Erythroblast (primary cell): ENCODE results near the gene CCDC137.

Experiments
- DNase-seq, 2 experiments: peaks; one replicate each; lab custom pipeline; 2025; lab: John Stamatoyannopoulos, UW
- GATA1 ChIP-seq: IDR thresholded peaks from 2 replicates; pipeline ENCODE4 v1.6.1; 2011; ENCODE audit warnings: low read depth, mild to moderate bottlenecking, control low read depth, low read length, moderate library complexity
- POLR2A ChIP-seq: IDR thresholded peaks from 2 replicates; pipeline ENCODE4 v1.6.1; 2011; ENCODE audit warnings: mild to moderate bottlenecking, low read length

CCDC137 gene

GRCh38 chr17:81644496-81644895 lies 22.0 kb upstream of the CCDC137 start:
- DNase-seq = no peak
- TF ChIP-seq POLR2A (no peak), GATA1 (no peak)

DNA sequence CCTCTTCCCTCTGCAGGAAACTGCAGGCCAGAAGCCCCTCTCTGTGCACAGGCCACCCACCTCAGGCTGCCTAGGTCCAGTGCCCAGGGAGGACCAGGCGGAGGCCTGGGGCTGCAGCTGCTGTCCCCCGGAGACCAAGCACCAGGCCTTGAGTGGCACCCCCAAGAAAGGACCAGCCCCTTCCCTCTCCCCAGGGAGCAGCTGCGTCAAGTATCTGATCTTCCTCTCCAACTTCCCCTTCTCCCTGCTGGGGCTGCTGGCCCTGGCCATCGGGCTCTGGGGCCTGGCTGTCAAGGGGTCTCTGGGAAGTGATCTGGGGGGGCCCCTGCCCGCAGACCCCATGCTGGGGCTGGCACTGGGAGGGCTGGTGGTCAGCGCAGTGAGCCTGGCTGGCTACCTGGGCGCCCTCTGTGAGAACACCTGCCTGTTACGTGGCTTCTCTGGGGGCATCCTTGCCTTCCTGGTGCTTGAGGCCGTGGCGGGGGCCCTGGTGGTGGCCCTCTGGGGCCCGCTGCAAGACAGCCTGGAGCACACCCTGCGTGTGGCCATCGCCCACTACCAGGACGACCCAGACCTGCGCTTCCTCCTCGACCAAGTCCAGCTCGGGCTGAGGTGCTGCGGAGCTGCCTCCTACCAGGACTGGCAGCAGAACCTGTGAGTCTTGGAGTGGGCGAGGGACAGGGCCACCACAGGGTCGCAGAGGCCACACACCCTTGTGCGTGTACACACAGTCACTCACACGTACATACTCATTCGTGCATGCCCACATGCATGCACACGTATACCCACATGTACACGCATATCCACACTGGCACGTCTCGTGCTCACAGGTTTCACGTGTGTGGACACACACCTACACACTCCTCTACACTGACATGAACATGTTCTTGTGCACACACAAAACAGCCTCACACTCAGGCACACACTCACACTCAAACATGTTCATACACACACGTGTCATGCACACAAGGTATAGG lies 21.3 kb upstream of the CCDC137 start:
- DNase-seq = peak in 1 of 2 experiments; percentile 15
- no peak for TF ChIP-seq GATA1
- no peak for TF ChIP-seq POLR2A

DNA sequence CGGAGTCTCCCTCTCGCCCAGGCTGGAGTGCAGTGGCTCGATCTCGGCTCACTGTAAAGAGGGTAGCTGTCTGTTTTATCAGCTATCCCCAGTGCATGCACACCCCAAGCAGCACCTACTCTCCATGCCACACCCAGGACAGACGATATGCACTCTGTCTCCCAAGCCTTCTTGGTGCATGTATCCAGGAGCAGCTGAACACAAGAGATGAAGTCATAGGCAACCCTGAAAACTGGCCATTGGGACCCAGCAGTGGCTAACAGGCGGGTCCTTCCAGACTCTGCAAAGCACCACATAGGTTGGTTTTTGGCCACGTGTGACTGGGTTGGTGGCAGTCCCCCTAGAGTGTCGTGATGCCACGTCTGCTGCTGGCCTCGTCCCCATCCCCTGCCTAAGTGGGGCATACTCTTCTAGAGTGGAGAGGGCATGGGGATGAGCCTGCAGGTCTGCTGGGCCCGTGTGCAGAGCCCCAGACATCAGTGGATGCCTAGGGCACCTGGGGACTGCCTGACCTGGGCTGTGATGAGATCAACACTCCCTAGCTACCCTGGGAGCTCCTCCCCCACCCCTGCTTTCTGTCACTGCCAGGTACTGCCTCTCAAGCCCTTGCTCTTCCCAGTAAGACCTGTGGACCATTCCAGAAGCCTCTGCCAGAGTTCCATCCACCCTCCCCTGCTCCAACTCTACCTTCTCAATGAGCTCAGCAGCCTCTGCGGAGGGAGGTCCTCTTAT lies 19.5 kb upstream of the CCDC137 start:
- DNase-seq = peak; percentile 80 to 91
- peak; percentile 53 for TF ChIP-seq POLR2A
- no peak for TF ChIP-seq GATA1

DNA sequence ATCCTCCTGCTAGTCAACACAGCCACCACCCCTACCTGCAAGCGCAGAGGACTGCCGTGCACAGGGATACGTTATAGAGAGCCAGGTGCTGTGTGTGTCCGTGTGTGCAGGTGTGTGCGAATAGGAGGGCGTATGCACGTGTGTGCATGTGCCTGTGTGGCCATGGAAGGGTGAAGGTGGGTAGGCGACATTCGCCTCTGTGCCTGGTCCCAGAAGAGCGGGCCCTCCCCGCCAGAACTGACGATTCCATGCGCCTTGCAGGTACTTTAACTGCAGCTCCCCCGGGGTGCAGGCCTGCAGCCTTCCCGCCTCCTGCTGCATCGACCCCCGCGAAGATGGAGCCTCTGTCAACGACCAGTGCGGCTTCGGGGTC lies 18.9 kb upstream of the CCDC137 start:
- DNase-seq = no peak
- TF ChIP-seq GATA1 (no peak), POLR2A (no peak)

DNA sequence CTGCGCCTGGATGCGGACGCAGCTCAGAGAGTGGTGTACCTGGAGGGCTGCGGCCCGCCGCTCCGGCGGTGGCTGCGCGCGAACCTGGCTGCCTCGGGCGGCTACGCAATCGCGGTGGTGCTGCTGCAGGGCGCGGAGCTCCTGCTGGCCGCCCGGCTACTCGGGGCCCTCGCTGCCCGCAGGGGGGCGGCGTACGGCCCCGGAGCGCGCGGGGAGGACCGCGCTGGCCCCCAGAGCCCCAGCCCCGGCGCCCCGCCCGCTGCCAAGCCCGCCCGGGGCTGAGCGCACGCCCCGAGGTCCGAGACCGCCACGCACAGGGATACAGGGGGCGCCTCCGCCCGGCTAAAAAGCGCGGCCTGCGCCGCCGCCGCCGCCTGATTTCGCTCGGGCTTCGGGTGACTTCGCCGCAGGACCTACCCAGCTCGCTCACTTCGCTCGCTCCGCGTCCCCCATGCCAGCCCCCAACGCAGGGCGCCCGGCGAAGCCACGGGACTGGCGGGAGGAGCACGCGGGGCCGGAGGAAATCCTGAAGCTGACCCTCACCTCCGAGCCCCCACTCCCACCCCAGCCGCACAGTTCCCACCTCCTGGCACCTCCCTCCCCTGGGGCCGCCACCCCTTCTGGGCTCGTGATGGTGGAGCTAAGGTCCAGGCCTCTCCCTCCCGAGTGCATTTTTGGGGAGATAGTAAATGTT lies 18.4 kb upstream of the CCDC137 start:
- peak; percentile 30 to 34 for DNase-seq

GRCh38 chr17:81648707-81649085 lies 17.8 kb upstream of the CCDC137 start:
- no peak for TF ChIP-seq GATA1
- TF ChIP-seq POLR2A = no peak
- peak; percentile 17 to 25 for DNase-seq

More for the DNA sequence above, 18.4 kb upstream of the CCDC137 start:
- no peak for TF ChIP-seq POLR2A
- TF ChIP-seq GATA1 = no peak

- DNase-seq = no peak
- TF ChIP-seq GATA1 = no peak
- no peak for TF ChIP-seq POLR2A
These were observed 15.6 kb upstream of the CCDC137 start for GRCh38 chr17:81650951-81651350.

GRCh38 chr17:81651692-81652091 lies 14.8 kb upstream of the CCDC137 start:
- DNase-seq = peak; percentile 66 to 67

DNA sequence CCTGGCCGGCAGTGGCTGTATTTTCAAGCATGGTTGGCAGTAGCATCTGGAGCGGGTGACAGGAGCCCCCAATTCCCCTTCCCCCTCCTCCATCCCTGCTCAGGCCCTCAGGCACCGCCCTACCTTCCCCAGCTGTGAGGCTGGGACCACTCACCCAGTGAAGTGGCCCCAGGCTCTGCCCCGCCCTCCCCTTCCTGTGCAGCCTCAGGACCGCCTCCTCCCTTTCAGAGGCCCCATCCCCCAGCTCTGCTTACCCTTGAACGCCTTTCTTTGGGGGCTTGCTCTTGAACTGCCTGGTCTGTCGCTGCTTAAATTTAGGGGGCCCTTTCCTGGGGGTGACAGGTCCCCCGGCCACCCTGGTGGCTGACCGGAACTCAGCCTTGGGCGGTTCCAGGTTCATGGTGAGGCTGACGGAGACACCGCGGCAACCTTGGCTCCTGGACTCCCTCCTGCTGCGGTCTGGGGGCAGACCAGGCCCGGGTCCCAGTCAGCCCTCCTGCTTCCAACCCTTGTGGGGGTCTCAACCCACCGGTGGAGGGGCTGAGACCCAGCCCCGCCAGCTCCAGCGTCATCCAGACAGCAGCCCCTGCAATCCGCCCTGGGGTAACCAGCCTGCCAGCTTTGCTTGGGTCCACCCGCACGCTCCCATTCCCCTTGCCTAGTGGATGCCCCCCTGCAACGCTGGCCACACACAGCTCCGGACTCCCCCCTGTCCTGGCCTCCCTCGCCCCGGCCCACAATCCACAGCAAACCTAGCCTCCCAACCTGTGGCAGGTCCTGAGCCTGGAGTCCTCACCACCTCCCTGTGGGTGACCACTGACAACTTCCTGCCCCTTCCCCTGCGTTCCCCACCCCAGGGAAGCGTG lies 13.4 kb upstream of the CCDC137 start:
- peak; percentile 19 to 35 for DNase-seq
- no peak for TF ChIP-seq POLR2A

More at GRCh38 chr17:81651692-81652091, 14.8 kb upstream of the CCDC137 start:
- TF ChIP-seq POLR2A (no peak), GATA1 (no peak)

DNA sequence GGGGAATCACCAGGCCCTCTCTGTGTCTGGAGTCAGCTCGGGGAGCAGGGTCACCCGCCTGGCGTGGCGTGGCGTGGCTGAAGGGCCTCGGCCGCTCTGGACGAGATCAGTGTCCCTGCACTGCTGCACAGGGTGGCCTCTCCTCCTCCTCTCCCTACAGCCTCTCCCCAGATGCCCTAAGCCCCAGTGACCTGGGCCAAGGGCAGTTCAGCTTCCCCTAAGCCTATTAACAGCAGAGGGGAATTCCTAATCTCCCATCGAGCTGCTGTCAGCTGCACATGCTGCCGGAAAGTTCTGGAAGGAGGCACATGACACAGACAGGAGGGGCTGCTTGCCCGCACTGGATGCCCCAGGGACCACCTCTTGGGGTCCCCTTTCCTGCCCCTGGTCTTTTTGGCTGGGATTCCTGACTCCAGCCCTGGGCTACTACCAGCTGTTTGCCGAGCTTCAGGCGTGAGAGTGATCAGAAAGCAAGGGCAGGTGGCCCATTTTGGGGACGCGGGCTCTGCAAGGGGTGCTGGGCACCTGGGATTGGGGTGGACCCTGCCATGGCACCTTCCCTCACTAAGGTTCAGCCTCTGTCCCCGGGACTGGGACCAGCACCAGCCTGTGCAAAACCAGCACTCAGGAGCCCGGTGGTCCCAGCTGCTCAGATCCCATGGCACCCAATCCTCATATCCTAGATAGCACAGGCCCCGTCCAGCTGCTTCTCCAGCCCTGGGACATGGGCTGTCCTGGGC lies 11.0 kb upstream of the CCDC137 start:
- no peak for TF ChIP-seq GATA1
- TF ChIP-seq POLR2A = no peak
- DNase-seq = no peak

DNA sequence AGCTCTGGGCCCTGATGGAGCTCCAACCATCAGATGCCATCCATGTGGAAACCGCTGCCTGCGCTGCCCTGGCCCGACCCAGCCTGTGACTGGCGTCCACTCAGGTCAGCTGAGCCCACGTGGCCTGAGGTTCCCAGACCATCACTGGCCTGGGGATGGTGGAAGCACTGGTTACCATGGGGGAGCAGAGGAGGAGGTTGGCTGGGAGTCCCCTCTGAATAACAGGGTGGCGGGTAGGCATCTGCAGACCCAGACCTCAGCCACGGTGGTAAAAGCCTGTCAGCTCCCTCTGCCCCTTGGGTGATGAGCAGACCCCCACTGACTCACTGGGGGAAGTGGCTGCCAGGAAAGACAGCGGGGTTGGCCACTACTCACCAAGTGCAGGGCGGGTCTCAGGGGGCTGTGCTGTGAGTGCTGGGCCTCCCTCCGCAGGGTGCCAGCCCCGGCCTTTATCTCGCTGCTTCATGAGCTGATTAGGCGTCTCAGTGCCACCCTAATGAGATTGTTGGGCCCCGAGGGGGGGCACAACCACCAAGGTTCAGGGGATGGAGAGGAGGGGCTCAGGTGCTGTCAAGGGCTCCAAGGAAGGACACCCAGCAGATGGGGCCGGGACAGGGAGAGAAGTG lies 10.3 kb upstream of the CCDC137 start, which contains the start of gene PDE6G:
TSS of gene PDE6G (minus strand) at position 425 of the 626 bp plus-strand sequence. CDS start 3,237 bp downstream, outside the sequence.
- TF ChIP-seq GATA1 = no peak
- no peak for TF ChIP-seq POLR2A
- DNase-seq = peak; percentile 36 to 55
